B cell (primary cell): ENCODE data around the gene C7orf33. TPM values are rescaled to one million over a fixed set of nuclear protein-coding genes. Genes with fewer than 3 reads are reported as not detected.

Experiments used
- ATAC-seq: fragments of 200-7000 bp; cut with Tn5 transposase; one replicate; pipeline ENCODE4 v1.10.0; 2021; ENCODE audit warnings: low read depth, mild to moderate bottlenecking, moderate number of reproducible peaks, moderate library complexity
- CTCF ChIA-PET: fragments of 350-600 bp; sonication (Branson Sonifier 250); formaldehyde crosslinking; loops from one replicate; lab custom pipeline; 2021; ENCODE audit warnings: antibody characterized with exemption, inconsistent platforms; lab: Charles Lee
- POLR2A ChIA-PET: fragments of 350-600 bp; sonication (Branson Sonifier 250); formaldehyde crosslinking; loops from one replicate; lab custom pipeline; 2021; ENCODE audit warnings: antibody characterized with exemption; lab: Charles Lee
- DNase-seq: peaks from one replicate; pipeline ENCODE4 v3.0.0; 2013
- H2AFZ ChIP-seq: 2 replicates; pipeline ENCODE4 v1.6.1; 2012; ENCODE audit warnings: mild to moderate bottlenecking, low read depth, low read length; ENCODE audit not compliant: insufficient read depth, poor library complexity, severe bottlenecking
- H3K27ac ChIP-seq, 2 donors: 1 replicate in 1 of 2; 2 replicates in 1 of 2; pipeline ENCODE4 v1.5.1; 2012 to 2013; ENCODE audit warnings: low read length in 2 of 2, mild to moderate bottlenecking in 2 of 2, moderate library complexity in 1 of 2
- H3K27me3 ChIP-seq, 4 experiments: fragments of 200-600 bp in 1 of 4; sonication (generic) in 1 of 4; replicated peaks in 1 of 4; 1 replicate in 2 of 4; 2 replicates in 2 of 4; pipeline versions ENCODE4 v1.6.1 to v1.7.0; 2013 to 2016; ENCODE audit warnings: low read length in 3 of 4, mild to moderate bottlenecking in 2 of 4, mixed read lengths in 1 of 4, moderate library complexity in 1 of 4; ENCODE audit not compliant: insufficient read depth in 4 of 4, control insufficient read depth in 3 of 4; ENCODE audit errors: control extremely low read depth in 1 of 4
- H3K36me3 ChIP-seq, 2 experiments: replicated peaks in 1 of 2; 1 replicate in 1 of 2; 2 replicates in 1 of 2; pipeline versions ENCODE4 v1.6.1 to v1.7.1; 2013; ENCODE audit warnings: low read length in 1 of 2; ENCODE audit not compliant: insufficient read depth in 2 of 2, control insufficient read depth in 1 of 2; ENCODE audit errors: control extremely low read depth in 1 of 2, extremely low read depth in 1 of 2
- H3K4me1 ChIP-seq, 2 donors: fragments of 200-600 bp in 1 of 2; sonication (generic) in 1 of 2; 1 replicate in 1 of 2; 2 replicates in 1 of 2; pipeline versions ENCODE4 v1.5.1 to v1.6.1; 2013 to 2017; ENCODE audit warnings: low read length in 2 of 2; ENCODE audit not compliant: control insufficient read depth in 2 of 2, insufficient read depth in 2 of 2
- H3K4me2 ChIP-seq: replicated peaks from 2 replicates; pipeline ENCODE3; 2012; ENCODE audit warnings: mild to moderate bottlenecking, low read depth, low read length; ENCODE audit not compliant: poor library complexity, severe bottlenecking
- H3K4me3 ChIP-seq, 5 experiments: fragments of 200-600 bp in 1 of 5; sonication (generic) in 1 of 5; 1 replicate in 3 of 5; 2 replicates in 2 of 5; pipeline versions ENCODE4 v1.5.1 to v1.7.0; 2011 to 2016; ENCODE audit warnings: low read length in 4 of 5, mild to moderate bottlenecking in 4 of 5, low read depth in 2 of 5, control low read depth in 1 of 5, moderate library complexity in 1 of 5; ENCODE audit not compliant: insufficient read depth in 1 of 5; ENCODE audit errors: control extremely low read depth in 1 of 5, extremely low read depth in 1 of 5
- H3K79me2 ChIP-seq: fragments of 200-600 bp; sonication (generic); one replicate; pipeline ENCODE4 v1.6.0; 2016; ENCODE audit warnings: low read length; ENCODE audit not compliant: control insufficient read depth, insufficient read depth
- H3K9ac ChIP-seq: fragments of 200-600 bp; sonication (generic); 2 replicates; pipeline ENCODE4 v1.6.1; 2017; ENCODE audit warnings: mild to moderate bottlenecking, low read length, moderate library complexity
- H3K9me3 ChIP-seq, 3 donors: one replicate each; pipeline versions ENCODE4 v1.6.1 to v1.7.1; 2013; ENCODE audit warnings: low read length in 2 of 3; ENCODE audit not compliant: control insufficient read depth in 2 of 3, insufficient read depth in 1 of 3; ENCODE audit errors: control extremely low read depth in 1 of 3
- H4K20me1 ChIP-seq: 2 replicates; pipeline ENCODE4 v1.6.0; 2012; ENCODE audit warnings: mild to moderate bottlenecking, low read length; ENCODE audit not compliant: insufficient read depth, control insufficient read depth, poor library complexity, severe bottlenecking
- H3K27ac Mint-ChIP-seq: one replicate; pipeline ENCODE4 v1.8.0; 2021; ENCODE audit warnings: mixed read lengths
- H3K27me3 Mint-ChIP-seq: one replicate; pipeline ENCODE4 v1.8.0; 2021; ENCODE audit warnings: mixed read lengths
- H3K4me1 Mint-ChIP-seq: one replicate; pipeline ENCODE4 v1.8.0; 2021; ENCODE audit warnings: mixed read lengths
- H3K4me3 Mint-ChIP-seq: one replicate; pipeline ENCODE4 v1.8.0; 2021; ENCODE audit warnings: mixed read lengths
- H3K9me3 Mint-ChIP-seq: one replicate; pipeline ENCODE4 v1.8.0; 2022; ENCODE audit warnings: mixed read lengths; ENCODE audit not compliant: insufficient read depth
- CTCF ChIP-seq: fragments of 200-600 bp; IDR thresholded peaks from one replicate; pipeline ENCODE4 v1.8.0; 2022; ENCODE audit warnings: antibody characterized with exemption, mild to moderate bottlenecking
- EZH2 ChIP-seq: IDR thresholded peaks from 2 replicates; pipeline ENCODE4 v1.6.1; 2012; ENCODE audit warnings: borderline replicate concordance, low read depth, mild to moderate bottlenecking, moderate library complexity, low read length; ENCODE audit not compliant: insufficient read depth, poor library complexity, severe bottlenecking
- WGBS: methylation state at CpG from one replicate; pipeline ENCODE4 v1.1.5; 2013; ENCODE audit warnings: missing lambda C conversion rate; ENCODE audit not compliant: insufficient coverage; 5-methylcytosine and 5-hydroxymethylcytosine counted together
- intact Hi-C: fragments of 100-400 bp; cut with micrococcal nuclease; formaldehyde crosslinking; loops from one replicate; pipeline ENCODE4 v1.10.0; 2022
- polyA plus RNA-seq: library from polyadenylated mRNA; depleted of rRNA; stranded (reverse); fragments of >200 nt; gene quantifications from 2 replicates; pipeline ENCODE4 v1.2.3, GENCODE V29; 2012
- total RNA-seq, 2 donors: library from RNA; stranded (reverse); fragments of 120-200 nt in 1 of 2; gene quantifications; 1 replicate in 1 of 2; 2 replicates in 1 of 2; pipeline versions ENCODE4 v1.2.3 to v1.2.4, GENCODE V29; 2013 to 2022

C7orf33 gene
- total and polyA plus RNA-seq, 2 donors (not counting 1 experiment from before 2014, with no cell fraction given): not detected

DNA sequence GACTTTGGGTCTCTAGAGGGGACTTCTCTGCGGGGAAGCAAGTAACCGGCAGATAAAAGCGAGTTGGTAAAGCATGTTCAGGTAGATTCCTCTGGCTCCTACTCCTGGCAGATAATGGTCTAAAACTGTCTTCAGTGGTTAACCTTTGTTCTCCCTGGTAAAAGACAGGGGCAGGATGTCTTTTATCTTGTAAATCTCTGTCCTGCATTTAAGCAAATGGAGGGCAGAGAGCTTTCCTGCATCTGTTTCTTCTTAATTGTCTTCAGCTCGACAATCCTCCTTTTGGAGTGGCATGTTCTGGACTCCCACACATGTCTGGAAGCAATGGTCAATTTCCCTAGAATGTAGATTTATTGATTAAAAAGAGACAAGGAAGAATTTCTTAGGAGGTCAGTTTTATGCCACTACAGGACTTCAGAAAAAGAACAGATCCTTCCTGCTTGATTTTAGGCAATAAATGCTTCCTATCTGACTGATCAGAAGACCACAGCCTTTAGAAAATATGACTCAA, 16.6 kb downstream of the C7orf33 start:
- CTCF ChIA-PET: no interaction called here

More for the DNA sequence above, 16.6 kb downstream of the C7orf33 start:
- POLR2A ChIA-PET: no interaction called here
- intact Hi-C loops: no loop called here
- peaks cover 0 to 7% (median 2%) of the 10 kb centered on the region in 3 donors for H3K9me3 ChIP-seq
- H3K9ac ChIP-seq: no peak overlapping the region
- H3K4me3 Mint-ChIP-seq: no peak overlapping the region
- H3K4me2 ChIP-seq: no peak overlapping the region
- peaks cover 36% of the 10 kb centered on the region for H3K27me3 Mint-ChIP-seq
- no peak overlapping the region for H3K4me3 ChIP-seq
- 87% methylated on average over 3 of the region's 4 CpGs for WGBS
- H3K79me2 ChIP-seq: no peaks in the 10 kb centered on the region
- H3K27ac Mint-ChIP-seq: no peak overlapping the region
- H3K27ac ChIP-seq: no peak overlapping the region
- no peaks in the 10 kb centered on the region for H3K4me1 Mint-ChIP-seq
- no peak for TF ChIP-seq CTCF
- TF ChIP-seq EZH2: no peak
- ATAC-seq: no peak
- peaks cover 0 to 5% (median 0%) of the 10 kb centered on the region in 4 experiments for H3K27me3 ChIP-seq
- H3K9me3 Mint-ChIP-seq: peaks cover 3% of the 10 kb centered on the region
- no peak for DNase-seq
- H4K20me1 ChIP-seq: no peaks in the 10 kb centered on the region
- no peak overlapping the region for H2AFZ ChIP-seq
- H3K36me3 ChIP-seq: no peaks in the 10 kb centered on the region
- no peaks in the 10 kb centered on the region for H3K4me1 ChIP-seq
